Natural killer cell (primary cell): ENCODE data around the gene RAB5IF. TPM values are rescaled to one million over a fixed set of nuclear protein-coding genes. Genes with fewer than 3 reads are reported as not detected.
A peak's percentile ranks its signal among the peaks of the same experiment; 100 is the strongest.

Experiments
- ATAC-seq, 3 donors: fragments of 150-1000 bp in 2 of 3; fragments of 200-7000 bp in 1 of 3; cut with Tn5 transposase; 1 replicate in 1 of 3; 2 replicates in 2 of 3; pipeline ENCODE4 v1.10.0; 2021; ENCODE audit warnings: mild to moderate bottlenecking in 2 of 3, moderate library complexity in 2 of 3
- DNase-seq, 2 donors: peaks; one replicate each; pipeline versions ENCODE4 v3.0.0 to v3.0.0-alpha.2; 2013 to 2021; ENCODE audit warnings: mixed read lengths in 1 of 2
- H3K27ac ChIP-seq: one replicate; pipeline ENCODE4 v1.5.1; 2013; ENCODE audit warnings: mild to moderate bottlenecking, low read length
- H3K27me3 ChIP-seq: one replicate; pipeline ENCODE4 v1.6.1; 2013; ENCODE audit warnings: low read length; ENCODE audit not compliant: control insufficient read depth, insufficient read depth
- H3K36me3 ChIP-seq: one replicate; pipeline ENCODE4 v1.6.1; 2013; ENCODE audit warnings: low read length; ENCODE audit not compliant: control insufficient read depth, insufficient read depth
- H3K4me1 ChIP-seq: one replicate; pipeline ENCODE4 v1.6.1; 2013; ENCODE audit warnings: low read length; ENCODE audit not compliant: control insufficient read depth, insufficient read depth
- H3K4me3 ChIP-seq: one replicate; pipeline ENCODE4 v1.5.1; 2013; ENCODE audit warnings: low read length
- H3K9me3 ChIP-seq: one replicate; pipeline ENCODE4 v1.6.1; 2013; ENCODE audit warnings: low read length; ENCODE audit not compliant: control insufficient read depth, insufficient read depth
- H3K27ac Mint-ChIP-seq, 2 donors: one replicate each; pipeline ENCODE4 v1.8.0; 2022; ENCODE audit warnings: mild to moderate bottlenecking in 2 of 2, mixed read lengths in 2 of 2, moderate library complexity in 1 of 2
- H3K27me3 Mint-ChIP-seq, 2 donors: one replicate each; pipeline ENCODE4 v1.8.0; 2022; ENCODE audit warnings: low read depth in 2 of 2, mixed read lengths in 2 of 2
- H3K36me3 Mint-ChIP-seq: one replicate; pipeline ENCODE4 v1.8.0; 2022; ENCODE audit warnings: mixed read lengths
- H3K4me1 Mint-ChIP-seq, 2 donors: one replicate each; pipeline ENCODE4 v1.8.0; 2022; ENCODE audit warnings: mixed read lengths in 2 of 2
- H3K4me3 Mint-ChIP-seq: one replicate; pipeline ENCODE4 v1.8.0; 2022; ENCODE audit warnings: mild to moderate bottlenecking, moderate library complexity, mixed read lengths
- H3K9me3 Mint-ChIP-seq, 2 donors: one replicate each; pipeline ENCODE4 v1.8.0; 2022; ENCODE audit warnings: mixed read lengths in 2 of 2
- CTCF ChIP-seq: fragments of 200-600 bp; IDR thresholded peaks from one replicate; pipeline ENCODE4 v1.8.0; 2022; ENCODE audit warnings: antibody characterized with exemption
- WGBS: methylation state at CpG from one replicate; pipeline ENCODE4 v1.1.7; 2013; ENCODE audit warnings: missing lambda C conversion rate; ENCODE audit not compliant: insufficient coverage; 5-methylcytosine and 5-hydroxymethylcytosine counted together
- intact Hi-C: fragments of 100-400 bp; cut with micrococcal nuclease; formaldehyde crosslinking; loops from one replicate; pipeline ENCODE4 v1.14.2; 2022
- total RNA-seq, 4 donors: library from RNA; stranded (reverse); fragments of 120-200 nt in 1 of 4; gene quantifications; one replicate each; pipeline versions ENCODE4 v1.2.3 to v1.2.4, GENCODE V29; 2013 to 2022

Gene RAB5IF
- total RNA-seq, 3 donors from 2014 or later (not counting 1 experiment from before 2014, with no cell fraction given): 158 to 265 (median 247) TPM

- 1% methylated on average over 57 of the region's 69 CpGs for WGBS
- Histone ChIP-seq H3K9me3 (no peaks in the 10 kb centered on the region), H3K36me3 (peaks cover 10% of the 10 kb centered on the region), H3K4me3 (peak overlapping the region; percentile 100), H3K27me3 (no peaks in the 10 kb centered on the region), H3K4me1 (peaks cover 23% of the 10 kb centered on the region), H3K27ac (peak overlapping the region; percentile 98)
- Mint-ChIP-seq H3K27me3 (no peaks in the 10 kb centered on the region), H3K4me3 (peak overlapping the region; percentile 92), H3K36me3 (no peaks in the 10 kb centered on the region), H3K9me3 (no peaks in the 10 kb centered on the region), H3K27ac (peak overlapping the region; percentile 89 to 90), H3K4me1 (peaks cover 28 to 31% of the 10 kb centered on the region in 2 donors)
- ATAC-seq: peak in 1 of 3 donors; percentile 7
- TF ChIP-seq CTCF: no peak
- DNase-seq: peak; percentile 41 to 71
- intact Hi-C loops: loop anchor here (5.0 kb wide), 1 partner anchor 73 kb away; the partner anchor contains the start of gene SLA2
These were observed 31.0 kb upstream of the RAB5IF start for GRCh38 chr20:36574366-36575135.

DNA sequence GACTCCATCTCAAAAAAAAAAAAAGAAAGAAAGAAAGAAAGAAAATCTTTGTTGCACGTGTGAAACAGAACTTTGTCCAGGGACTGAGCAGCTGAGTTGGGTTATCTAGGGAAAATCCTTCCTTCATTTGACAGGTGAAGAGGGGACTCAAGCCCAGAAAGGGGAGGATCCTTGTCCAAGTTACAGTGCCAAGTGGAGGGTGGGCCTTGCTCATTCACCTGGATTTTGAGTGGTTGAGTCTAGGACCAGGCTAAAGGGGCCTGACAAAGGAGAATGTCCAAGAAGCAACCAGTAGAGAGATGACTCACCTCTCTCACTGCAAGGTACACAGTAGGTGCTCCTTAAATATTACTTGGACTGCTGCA, 29.5 kb upstream of the RAB5IF start:
- Mint-ChIP-seq H3K4me1 (peaks cover 28 to 31% of the 10 kb centered on the region in 2 donors), H3K36me3 (no peaks in the 10 kb centered on the region), H3K4me3 (peak overlapping the region; percentile 56), H3K9me3 (no peaks in the 10 kb centered on the region), H3K27ac (peak overlapping the region; percentile 89 to 90), H3K27me3 (no peaks in the 10 kb centered on the region)
- Histone ChIP-seq H3K4me3 (no peak overlapping the region), H3K27ac (no peak overlapping the region), H3K9me3 (no peaks in the 10 kb centered on the region), H3K27me3 (no peaks in the 10 kb centered on the region), H3K36me3 (peaks cover 22% of the 10 kb centered on the region), H3K4me1 (peaks cover 23% of the 10 kb centered on the region)
- intact Hi-C loops: no loop called here
- DNase-seq (peak in 1 of 2 donors; percentile 2), ATAC-seq (no peak)
- TF ChIP-seq CTCF: no peak
- 83% methylated on average over 1 of the region's 1 CpG for WGBS

DNA sequence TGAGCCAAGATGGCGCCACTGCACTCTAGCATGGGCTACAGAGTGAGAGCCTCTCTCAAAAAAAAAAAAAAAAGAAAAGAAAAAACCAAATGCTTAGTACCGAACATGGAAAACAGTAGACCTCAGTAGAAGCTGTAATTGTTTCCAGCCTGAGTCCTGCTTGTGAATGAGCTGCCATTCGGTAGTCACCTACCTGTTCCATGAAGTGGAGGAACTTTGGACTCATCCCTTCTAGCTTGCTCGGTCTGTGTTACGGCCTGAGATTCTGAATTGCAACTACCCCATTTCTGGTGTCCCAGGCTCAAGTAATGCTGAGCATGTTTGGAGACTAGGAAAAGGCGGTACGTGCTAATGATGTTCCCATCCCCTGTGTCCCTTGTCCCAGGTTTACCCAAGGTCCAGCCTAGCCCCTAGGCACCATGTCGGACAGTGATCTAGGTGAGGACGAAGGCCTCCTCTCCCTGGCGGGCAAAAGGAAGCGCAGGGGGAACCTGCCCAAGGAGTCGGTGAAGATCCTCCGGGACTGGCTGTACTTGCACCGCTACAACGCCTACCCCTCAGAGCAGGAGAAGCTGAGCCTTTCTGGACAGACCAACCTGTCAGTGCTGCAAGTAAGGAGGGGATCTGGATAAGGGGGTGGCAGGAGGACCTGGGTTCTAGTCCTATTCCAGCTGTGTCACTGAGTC, 27.1 kb upstream of the RAB5IF start:
- Mint-ChIP-seq H3K27ac (no peak overlapping the region), H3K36me3 (no peaks in the 10 kb centered on the region), H3K27me3 (no peaks in the 10 kb centered on the region), H3K9me3 (no peaks in the 10 kb centered on the region), H3K4me3 (no peak overlapping the region), H3K4me1 (peaks cover 15% of the 10 kb centered on the region in 2 donors)
- ATAC-seq (no peak), DNase-seq (peak in 1 of 2 donors; percentile 2)
- WGBS: 97% methylated on average over 15 of the region's 15 CpGs
- no peaks in the 10 kb centered on the region for H3K9me3 ChIP-seq
- peaks cover 32% of the 10 kb centered on the region for H3K36me3 ChIP-seq
- H3K4me3 ChIP-seq: no peak overlapping the region
- no peak overlapping the region for H3K27ac ChIP-seq
- H3K4me1 ChIP-seq: peaks cover 13% of the 10 kb centered on the region
- intact Hi-C loops: no loop called here
- no peak for TF ChIP-seq CTCF
- H3K27me3 ChIP-seq: no peaks in the 10 kb centered on the region
